ENCODE results near the gene PIGN.

DNA sequence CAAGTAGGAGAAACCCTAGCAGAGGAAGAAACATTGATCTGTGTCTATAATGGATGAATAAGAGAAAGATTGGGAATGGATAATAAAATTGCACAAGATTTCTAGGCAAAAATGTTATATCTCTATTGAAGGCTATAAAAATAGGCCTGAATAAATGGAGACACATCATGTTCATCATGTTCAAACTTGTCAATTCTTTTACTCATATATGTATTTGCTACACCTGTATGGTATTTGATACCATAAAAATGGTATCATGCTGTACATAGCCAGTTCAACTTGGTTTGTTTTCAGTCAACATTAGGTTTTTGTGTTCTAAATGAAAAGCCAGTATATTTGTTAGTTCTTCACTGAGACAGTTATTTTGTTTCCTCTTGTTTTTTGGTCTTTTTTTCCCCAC, 161.9 kb downstream of the PIGN start:
- TF ChIP-seq TAF1 (IDR thresholded peaks at IDR 0.05; ENCODE audit: low read depth, low read length) (no peak), POLR2AphosphoS5 (IDR thresholded peaks at IDR 0.05; ENCODE audit: low read depth, low read length) (no peak), POLR2A (IDR thresholded peaks at IDR 0.05; ENCODE audit: low read depth, low read length) (no peak), PAX5 (IDR thresholded peaks at IDR 0.05; ENCODE audit: insufficient read depth, low read length, severe bottlenecking) (no peak), SPI1 (IDR thresholded peaks at IDR 0.05; ENCODE audit: low read depth, low read length) (no peak)
